Activated CD4-positive, alpha-beta T cell treated with anti-CD3 and anti-CD28 coated beads, Interleukin-2, amount 10 ng/mL, durations not matched to agents 7 days and 5 days (primary cell): ENCODE results near the gene TMEM175. TPM values are rescaled to one million over a fixed set of nuclear protein-coding genes. Genes with fewer than 3 reads are reported as not detected.

Experiments used
- CTCF ChIA-PET: fragments of 350-600 bp; sonication (Branson Sonifier 250); formaldehyde crosslinking; loops from one replicate; lab custom pipeline; 2021; ENCODE audit warnings: antibody characterized with exemption; lab: Charles Lee
- POLR2A ChIA-PET: fragments of 350-600 bp; sonication (Branson Sonifier 250); formaldehyde crosslinking; loops from one replicate; lab custom pipeline; 2021; ENCODE audit warnings: antibody characterized with exemption; lab: Charles Lee
- DNase-seq: peaks from one replicate; pipeline ENCODE4 v3.0.0-alpha.2; 2020
- H3K27ac Mint-ChIP-seq: one replicate; pipeline ENCODE4 v1.8.0; 2021; ENCODE audit warnings: mild to moderate bottlenecking, moderate library complexity, mixed read lengths
- H3K27me3 Mint-ChIP-seq: one replicate; pipeline ENCODE4 v1.8.0; 2021; ENCODE audit warnings: mixed read lengths
- H3K36me3 Mint-ChIP-seq: one replicate; pipeline ENCODE4 v1.8.0; 2021; ENCODE audit warnings: low read depth, mixed read lengths
- H3K4me1 Mint-ChIP-seq: one replicate; pipeline ENCODE4 v1.8.0; 2021; ENCODE audit warnings: mixed read lengths
- H3K4me3 Mint-ChIP-seq: one replicate; pipeline ENCODE4 v1.8.0; 2021; ENCODE audit warnings: mild to moderate bottlenecking, moderate library complexity, mixed read lengths
- H3K9me3 Mint-ChIP-seq: one replicate; pipeline ENCODE4 v1.8.0; 2021; ENCODE audit warnings: mixed read lengths
- total RNA-seq, 2 experiments: library from RNA; stranded (reverse); gene quantifications; one replicate each; pipeline ENCODE4 v1.2.3, GENCODE V29; 2021

TMEM175 gene
- total RNA-seq, 2 experiments from 2014 or later, result 38.6 to 51.7 TPM

GRCh38 chr4:962231-963208 is 30.3 kb downstream of the TMEM175 start:
- Mint-ChIP-seq H3K27ac (no peak overlapping the region), H3K27me3 (no peaks in the 10 kb centered on the region), H3K9me3 (no peaks in the 10 kb centered on the region), H3K4me3 (no peak overlapping the region), H3K4me1 (no peaks in the 10 kb centered on the region), H3K36me3 (peaks cover 2% of the 10 kb centered on the region)
- POLR2A ChIA-PET, result no interaction called here
- DNase-seq, result no peak
- CTCF ChIA-PET, result interaction anchor here (0.6 kb wide), 1 partner anchor 746 kb away, joined by 3 read pairs; no protein-coding TSS in a partner anchor

- DNase-seq, result no peak
- Mint-ChIP-seq H3K9me3 (no peaks in the 10 kb centered on the region), H3K27ac (no peak overlapping the region), H3K4me1 (no peaks in the 10 kb centered on the region), H3K27me3 (no peaks in the 10 kb centered on the region), H3K36me3 (peaks cover 2% of the 10 kb centered on the region), H3K4me3 (no peak overlapping the region)
- ChIA-PET POLR2A (no interaction called here), CTCF (no interaction called here)
Measured at GRCh38 chr4:963276-964225, 31.3 kb downstream of the TMEM175 start.

GRCh38 chr4:964346-965025 is 32.2 kb downstream of the TMEM175 start:
- CTCF ChIA-PET, result no interaction called here
- H3K36me3 Mint-ChIP-seq, result no peaks in the 10 kb centered on the region
- no peak overlapping the region for H3K4me3 Mint-ChIP-seq
- H3K27ac Mint-ChIP-seq, result no peak overlapping the region
- H3K27me3 Mint-ChIP-seq, result no peaks in the 10 kb centered on the region
- H3K4me1 Mint-ChIP-seq, result no peaks in the 10 kb centered on the region
- no peaks in the 10 kb centered on the region for H3K9me3 Mint-ChIP-seq
- POLR2A ChIA-PET, result no interaction called here
- no peak for DNase-seq

- Mint-ChIP-seq H3K4me1 (peaks cover under 1% of the 10 kb centered on the region), H3K27ac (no peak overlapping the region), H3K36me3 (no peaks in the 10 kb centered on the region), H3K4me3 (no peak overlapping the region), H3K27me3 (no peaks in the 10 kb centered on the region), H3K9me3 (no peaks in the 10 kb centered on the region)
- POLR2A ChIA-PET, result no interaction called here
- CTCF ChIA-PET, result no interaction called here
- DNase-seq, result no peak
Measured at GRCh38 chr4:965048-965765, 32.9 kb downstream of the TMEM175 start.

GRCh38 chr4:965766-966134 is 33.5 kb downstream of the TMEM175 start:
- ChIA-PET POLR2A (no interaction called here), CTCF (no interaction called here)
- DNase-seq, result no peak
- H3K4me1 Mint-ChIP-seq, result peaks cover 6% of the 10 kb centered on the region
- H3K27me3 Mint-ChIP-seq, result no peaks in the 10 kb centered on the region
- no peak overlapping the region for H3K27ac Mint-ChIP-seq
- no peaks in the 10 kb centered on the region for H3K36me3 Mint-ChIP-seq
- H3K9me3 Mint-ChIP-seq, result no peaks in the 10 kb centered on the region
- H3K4me3 Mint-ChIP-seq, result no peak overlapping the region

- Mint-ChIP-seq H3K36me3 (no peaks in the 10 kb centered on the region), H3K4me1 (peaks cover 10% of the 10 kb centered on the region)
Measured at GRCh38 chr4:966266-967112, 34.2 kb downstream of the TMEM175 start.

GRCh38 chr4:967113-968104 is 35.1 kb downstream of the TMEM175 start:
- Mint-ChIP-seq H3K4me1 (peaks cover 10% of the 10 kb centered on the region), H3K27ac (no peak overlapping the region), H3K27me3 (no peaks in the 10 kb centered on the region), H3K4me3 (no peak overlapping the region), H3K9me3 (no peaks in the 10 kb centered on the region), H3K36me3 (no peaks in the 10 kb centered on the region)
- DNase-seq, result no peak
- CTCF ChIA-PET, result no interaction called here
- POLR2A ChIA-PET, result no interaction called here

More at GRCh38 chr4:966266-967112, 34.2 kb downstream of the TMEM175 start:
- CTCF ChIA-PET, result no interaction called here
- no peaks in the 10 kb centered on the region for H3K27me3 Mint-ChIP-seq
- no peak for DNase-seq
- H3K9me3 Mint-ChIP-seq, result no peaks in the 10 kb centered on the region
- H3K4me3 Mint-ChIP-seq, result no peak overlapping the region
- H3K27ac Mint-ChIP-seq, result no peak overlapping the region
- POLR2A ChIA-PET, result no interaction called here

GRCh38 chr4:968221-968620 is 36.0 kb downstream of the TMEM175 start:
- H3K9me3 Mint-ChIP-seq, result no peaks in the 10 kb centered on the region
- no peak for DNase-seq
- H3K36me3 Mint-ChIP-seq, result no peaks in the 10 kb centered on the region
- H3K27me3 Mint-ChIP-seq, result no peaks in the 10 kb centered on the region
- no peak overlapping the region for H3K27ac Mint-ChIP-seq
- H3K4me1 Mint-ChIP-seq, result peaks cover 10% of the 10 kb centered on the region
- H3K4me3 Mint-ChIP-seq, result no peak overlapping the region
- ChIA-PET CTCF (no interaction called here), POLR2A (no interaction called here)

- no peaks in the 10 kb centered on the region for H3K27me3 Mint-ChIP-seq
- H3K9me3 Mint-ChIP-seq, result no peaks in the 10 kb centered on the region
- H3K4me1 Mint-ChIP-seq, result peaks cover 10% of the 10 kb centered on the region
- ChIA-PET POLR2A (no interaction called here), CTCF (interaction anchor here (0.6 kb wide), 1 partner anchor 59 kb away, joined by 5 read pairs; no protein-coding TSS in a partner anchor)
- no peaks in the 10 kb centered on the region for H3K36me3 Mint-ChIP-seq
- H3K27ac Mint-ChIP-seq, result no peak overlapping the region
- H3K4me3 Mint-ChIP-seq, result no peak overlapping the region
- DNase-seq, result no peak
Measured at GRCh38 chr4:968621-969394, 36.5 kb downstream of the TMEM175 start.

- ChIA-PET POLR2A (no interaction called here), CTCF (no interaction called here)
- DNase-seq, result no peak
- H3K27ac Mint-ChIP-seq, result no peak overlapping the region
- peaks cover 10% of the 10 kb centered on the region for H3K4me1 Mint-ChIP-seq
- no peak overlapping the region for H3K4me3 Mint-ChIP-seq
- no peaks in the 10 kb centered on the region for H3K9me3 Mint-ChIP-seq
- no peaks in the 10 kb centered on the region for H3K27me3 Mint-ChIP-seq
- no peaks in the 10 kb centered on the region for H3K36me3 Mint-ChIP-seq
Measured at GRCh38 chr4:970046-970745, 37.9 kb downstream of the TMEM175 start.
